Measurements from ENCODE around the gene SECISBP2.

GRCh38 chr9:89310475-89311345 is 7.6 kb upstream of the SECISBP2 start, which contains the start of gene CKS2:
- TF ChIP-seq TAF1 (IDR thresholded peaks at IDR 0.05; ENCODE audit: low read depth) (peak; percentile 86), EP300 (IDR thresholded peaks at IDR 0.05; ENCODE audit: borderline replicate concordance) (peak; percentile 61; the same call in 1 of the 2 replicates), RAD21 (IDR thresholded peaks at IDR 0.05; ENCODE audit: low read depth) (no peak), YY1 (IDR thresholded peaks at IDR 0.05; ENCODE audit: low read depth) (peak; percentile 82), EGR1 (IDR thresholded peaks at IDR 0.05) (peak; percentile 88), CEBPB (IDR thresholded peaks at IDR 0.05) (no peak), TCF12 (IDR thresholded peaks at IDR 0.05; ENCODE audit: low read depth) (peak; percentile 11; the same call in 1 of the 2 replicates)
- TF ChIP-seq, protein P1, sequence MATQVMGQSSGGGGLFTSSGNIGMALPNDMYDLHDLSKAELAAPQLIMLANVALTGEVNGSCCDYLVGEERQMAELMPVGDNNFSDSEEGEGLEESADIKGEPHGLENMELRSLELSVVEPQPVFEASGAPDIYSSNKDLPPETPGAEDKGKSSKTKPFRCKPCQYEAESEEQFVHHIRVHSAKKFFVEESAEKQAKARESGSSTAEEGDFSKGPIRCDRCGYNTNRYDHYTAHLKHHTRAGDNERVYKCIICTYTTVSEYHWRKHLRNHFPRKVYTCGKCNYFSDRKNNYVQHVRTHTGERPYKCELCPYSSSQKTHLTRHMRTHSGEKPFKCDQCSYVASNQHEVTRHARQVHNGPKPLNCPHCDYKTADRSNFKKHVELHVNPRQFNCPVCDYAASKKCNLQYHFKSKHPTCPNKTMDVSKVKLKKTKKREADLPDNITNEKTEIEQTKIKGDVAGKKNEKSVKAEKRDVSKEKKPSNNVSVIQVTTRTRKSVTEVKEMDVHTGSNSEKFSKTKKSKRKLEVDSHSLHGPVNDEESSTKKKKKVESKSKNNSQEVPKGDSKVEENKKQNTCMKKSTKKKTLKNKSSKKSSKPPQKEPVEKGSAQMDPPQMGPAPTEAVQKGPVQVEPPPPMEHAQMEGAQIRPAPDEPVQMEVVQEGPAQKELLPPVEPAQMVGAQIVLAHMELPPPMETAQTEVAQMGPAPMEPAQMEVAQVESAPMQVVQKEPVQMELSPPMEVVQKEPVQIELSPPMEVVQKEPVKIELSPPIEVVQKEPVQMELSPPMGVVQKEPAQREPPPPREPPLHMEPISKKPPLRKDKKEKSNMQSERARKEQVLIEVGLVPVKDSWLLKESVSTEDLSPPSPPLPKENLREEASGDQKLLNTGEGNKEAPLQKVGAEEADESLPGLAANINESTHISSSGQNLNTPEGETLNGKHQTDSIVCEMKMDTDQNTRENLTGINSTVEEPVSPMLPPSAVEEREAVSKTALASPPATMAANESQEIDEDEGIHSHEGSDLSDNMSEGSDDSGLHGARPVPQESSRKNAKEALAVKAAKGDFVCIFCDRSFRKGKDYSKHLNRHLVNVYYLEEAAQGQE (IDR thresholded peaks at IDR 0.05; ENCODE audit: low read depth), result no peak
- TF ChIP-seq, protein P2, sequence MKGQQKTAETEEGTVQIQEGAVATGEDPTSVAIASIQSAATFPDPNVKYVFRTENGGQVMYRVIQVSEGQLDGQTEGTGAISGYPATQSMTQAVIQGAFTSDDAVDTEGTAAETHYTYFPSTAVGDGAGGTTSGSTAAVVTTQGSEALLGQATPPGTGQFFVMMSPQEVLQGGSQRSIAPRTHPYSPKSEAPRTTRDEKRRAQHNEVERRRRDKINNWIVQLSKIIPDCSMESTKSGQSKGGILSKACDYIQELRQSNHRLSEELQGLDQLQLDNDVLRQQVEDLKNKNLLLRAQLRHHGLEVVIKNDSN (IDR thresholded peaks at IDR 0.05), result peak; percentile 82
- TF ChIP-seq, protein P3, sequence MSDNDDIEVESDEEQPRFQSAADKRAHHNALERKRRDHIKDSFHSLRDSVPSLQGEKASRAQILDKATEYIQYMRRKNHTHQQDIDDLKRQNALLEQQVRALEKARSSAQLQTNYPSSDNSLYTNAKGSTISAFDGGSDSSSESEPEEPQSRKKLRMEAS (IDR thresholded peaks at IDR 0.05), result peak; percentile 78

All from Ishikawa (cell line).